ENCODE results near the gene SMIM10L2A.
A peak's percentile ranks its signal among the peaks of the same experiment; 100 is the strongest.
"Not testable (repeated sequence)": the region's sequence is repeated elsewhere in the genome, so short reads cannot be mapped to it uniquely, and the experiment has no call there.

Gene SMIM10L2A

GRCh38 chrX:135421932-135422809 is at the start of gene SMIM10L2A:
SMIM10L2A (plus strand) TSS chrX:135421944; CDS start chrX:135422132, 188 bp downstream.
- DNase-seq (ENCODE audit: low spot score) = peak; percentile 7

DNA sequence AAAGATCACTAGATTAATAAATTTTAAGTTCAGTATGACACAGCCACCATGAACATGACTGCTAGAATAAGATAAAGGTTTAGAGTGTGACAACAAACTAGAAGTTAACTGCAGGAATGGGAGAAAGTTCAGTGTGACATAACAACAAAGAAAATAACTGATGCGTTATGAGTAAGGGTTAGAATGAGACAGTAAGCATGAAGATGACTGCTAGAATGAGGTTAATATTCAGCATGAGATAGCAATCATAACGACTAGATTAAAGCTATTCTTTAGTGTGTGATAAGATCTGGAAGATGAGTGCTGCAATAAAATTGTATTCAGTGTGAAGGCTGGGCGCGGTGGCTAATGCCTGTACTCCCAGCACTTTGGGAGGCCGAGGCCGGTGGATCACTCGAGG is 48.4 kb upstream of the SMIM10L2A start:
- DNase-seq (ENCODE audit: low spot score) = no peak

DNA sequence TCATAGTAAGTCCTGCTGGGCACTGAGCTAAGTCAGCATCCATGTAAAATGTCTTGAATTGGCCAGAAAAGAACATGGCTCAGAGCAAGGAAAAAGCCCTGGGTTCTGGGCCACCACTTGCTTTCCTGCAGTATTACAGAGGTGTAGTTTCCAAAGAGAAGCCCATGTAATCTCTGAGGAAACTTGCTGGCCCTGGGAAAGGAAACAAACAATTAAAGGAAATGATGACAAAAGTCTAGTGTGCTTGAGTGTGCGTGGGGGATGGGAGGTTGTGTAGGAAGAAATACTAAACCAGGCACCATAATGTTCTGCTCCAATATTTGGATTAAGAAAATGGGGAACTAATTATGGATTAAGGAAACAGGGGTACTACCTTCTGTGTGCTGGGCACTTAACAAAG is 39.5 kb upstream of the SMIM10L2A start:
- no peak for DNase-seq (ENCODE audit: low spot score)

DNA sequence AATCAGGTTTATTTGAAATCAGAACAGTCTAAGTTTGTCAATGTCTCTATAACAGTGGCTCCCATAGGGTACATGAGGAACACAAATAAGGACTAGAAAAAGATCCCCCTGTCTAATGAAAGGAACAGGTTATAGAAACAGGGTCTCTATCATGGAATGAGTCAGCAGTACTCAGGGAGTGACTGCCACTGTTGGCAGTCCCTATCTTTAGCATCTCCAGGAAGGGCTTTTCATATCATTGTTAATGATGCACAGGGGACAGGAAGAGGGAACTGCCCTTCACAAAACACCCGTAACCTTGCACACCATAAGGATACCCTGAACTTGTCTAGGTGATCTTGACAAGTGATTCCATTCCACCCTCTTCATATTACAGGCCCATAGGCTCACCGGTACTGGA is 38.5 kb upstream of the SMIM10L2A start:
- DNase-seq (ENCODE audit: low spot score) = no peak

- no peak for DNase-seq (ENCODE audit: low spot score)
Observed at GRCh38 chrX:135384161-135384836, 37.4 kb upstream of the SMIM10L2A start.

GRCh38 chrX:135388841-135389240 is 32.9 kb upstream of the SMIM10L2A start:
- no peak for DNase-seq (ENCODE audit: low spot score)

DNA sequence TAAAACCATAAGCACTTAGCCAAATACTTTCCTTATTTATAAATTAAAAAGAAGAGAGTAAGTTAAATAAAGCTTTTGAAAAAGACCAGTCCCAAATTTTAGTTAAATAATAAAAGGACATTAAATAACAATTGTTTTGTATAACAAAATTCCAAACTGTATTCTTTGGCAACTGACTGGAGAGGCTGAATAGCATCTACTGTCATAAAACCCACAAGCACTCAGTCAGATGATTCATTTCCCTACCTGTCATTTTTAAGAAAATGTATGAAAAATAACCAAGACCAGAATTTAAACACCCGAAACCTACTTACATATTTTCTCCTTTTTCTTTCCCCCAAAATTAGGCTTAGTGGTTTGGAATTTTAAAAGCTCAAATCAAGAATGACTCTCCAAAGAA is 32.5 kb upstream of the SMIM10L2A start:
- no peak for DNase-seq (ENCODE audit: low spot score)

DNA sequence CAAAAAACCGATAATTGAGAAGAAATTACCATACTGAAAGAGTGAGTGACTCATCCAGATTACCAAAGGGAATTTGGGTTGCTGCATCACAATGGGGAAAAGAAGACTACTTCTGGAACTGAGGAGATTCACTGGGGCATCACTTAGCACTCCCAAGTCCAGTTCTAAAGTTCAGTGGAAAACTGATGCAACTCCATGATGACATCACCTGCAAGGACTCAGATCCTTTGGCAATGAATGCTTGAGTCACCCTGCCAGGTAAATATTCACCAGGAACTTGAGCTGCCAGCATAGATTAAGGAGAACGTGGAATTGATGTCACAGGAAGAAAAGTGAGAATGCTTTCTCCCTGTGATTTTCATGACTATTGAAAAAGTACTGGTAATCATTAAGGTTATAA is 32.0 kb upstream of the SMIM10L2A start:
- peak; percentile 82 for DNase-seq (ENCODE audit: low spot score)

GRCh38 chrX:135391734-135392133 is 30.0 kb upstream of the SMIM10L2A start:
- DNase-seq (ENCODE audit: low spot score) = no peak

DNA sequence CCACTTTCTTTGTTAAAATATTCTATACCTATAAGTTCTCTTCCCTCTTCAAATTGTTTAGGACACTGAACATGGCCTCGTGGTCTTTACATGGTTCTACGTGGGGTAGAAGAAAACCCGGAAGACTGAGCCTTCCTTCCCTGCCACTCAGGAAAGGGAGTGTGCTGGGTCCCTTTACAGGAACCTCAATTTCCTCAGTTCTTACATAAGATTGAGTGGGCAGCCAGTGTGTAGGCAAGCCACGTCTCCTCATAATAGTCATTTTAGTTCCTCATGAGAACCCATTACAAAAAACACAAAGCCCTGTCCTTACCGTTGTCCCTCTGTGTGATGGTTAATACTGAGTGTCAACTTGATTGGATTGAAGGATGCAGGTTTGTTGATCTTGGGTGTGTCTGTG is 28.7 kb upstream of the SMIM10L2A start:
- DNase-seq (ENCODE audit: low spot score) = no peak

DNA sequence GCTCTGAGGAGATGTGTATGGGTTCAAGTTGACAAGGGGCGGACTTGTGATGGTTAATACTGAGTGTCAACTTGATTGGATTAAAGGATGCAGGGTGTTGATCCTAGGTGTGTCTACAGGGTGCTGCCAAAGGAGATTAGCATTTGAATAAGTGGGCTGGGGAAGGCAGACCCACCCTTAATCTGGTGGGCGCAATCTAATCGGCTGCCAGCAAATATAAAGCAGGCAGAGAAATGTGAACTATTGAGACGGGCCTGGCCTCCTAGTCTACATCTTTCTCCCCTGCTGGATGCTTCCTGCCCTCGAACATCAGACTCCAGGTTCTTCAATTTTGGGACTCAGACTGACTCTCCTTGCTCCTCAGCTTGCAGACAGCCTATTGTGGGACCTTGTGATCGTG is 26.7 kb upstream of the SMIM10L2A start:
- no peak for DNase-seq (ENCODE audit: low spot score)

GRCh38 chrX:135396109-135396508 is 25.6 kb upstream of the SMIM10L2A start:
- DNase-seq (ENCODE audit: low spot score) = peak; percentile 16

- DNase-seq (ENCODE audit: low spot score) = no peak
Observed at GRCh38 chrX:135396566-135396965, 25.2 kb upstream of the SMIM10L2A start.

- no peak for DNase-seq (ENCODE audit: low spot score)
Observed at GRCh38 chrX:135397652-135398051, 24.1 kb upstream of the SMIM10L2A start.

- no peak for DNase-seq (ENCODE audit: low spot score)
Observed at GRCh38 chrX:135403374-135403773, 18.4 kb upstream of the SMIM10L2A start.

- DNase-seq (ENCODE audit: low spot score) = not testable (repeated sequence)
Observed at GRCh38 chrX:135406428-135406827, 15.3 kb upstream of the SMIM10L2A start.

- no peak for DNase-seq (ENCODE audit: low spot score)
Observed at GRCh38 chrX:135408794-135409193, 12.9 kb upstream of the SMIM10L2A start.

- no peak for DNase-seq (ENCODE audit: low spot score)
Observed at GRCh38 chrX:135410861-135411627, 10.7 kb upstream of the SMIM10L2A start.

- no peak for DNase-seq (ENCODE audit: low spot score)
Observed at GRCh38 chrX:135411893-135412292, 9.9 kb upstream of the SMIM10L2A start.

DNA sequence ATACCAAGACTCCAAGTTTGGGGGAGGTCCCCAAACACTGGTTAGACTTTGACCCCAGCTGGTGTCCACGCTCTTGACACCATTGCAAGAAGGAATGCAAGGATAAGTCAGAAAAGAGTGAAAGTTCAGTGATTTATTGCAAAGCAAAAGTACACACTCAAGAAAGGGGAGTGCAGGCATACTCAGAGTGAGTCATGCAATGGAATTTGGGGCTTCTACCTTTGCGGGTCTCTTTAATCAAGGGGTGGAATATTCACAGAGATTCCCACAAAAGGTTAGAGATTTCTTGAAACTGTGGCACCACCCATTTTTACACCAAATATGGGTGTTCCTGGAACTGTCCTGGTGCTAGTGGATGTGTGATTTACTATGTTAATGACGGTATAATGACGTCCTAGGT is 5.2 kb upstream of the SMIM10L2A start:
- DNase-seq (ENCODE audit: low spot score) = peak; percentile 6

GRCh38 chrX:135420831-135421230 is 913 bp upstream of the SMIM10L2A start:
- no peak for DNase-seq (ENCODE audit: low spot score)

DNA sequence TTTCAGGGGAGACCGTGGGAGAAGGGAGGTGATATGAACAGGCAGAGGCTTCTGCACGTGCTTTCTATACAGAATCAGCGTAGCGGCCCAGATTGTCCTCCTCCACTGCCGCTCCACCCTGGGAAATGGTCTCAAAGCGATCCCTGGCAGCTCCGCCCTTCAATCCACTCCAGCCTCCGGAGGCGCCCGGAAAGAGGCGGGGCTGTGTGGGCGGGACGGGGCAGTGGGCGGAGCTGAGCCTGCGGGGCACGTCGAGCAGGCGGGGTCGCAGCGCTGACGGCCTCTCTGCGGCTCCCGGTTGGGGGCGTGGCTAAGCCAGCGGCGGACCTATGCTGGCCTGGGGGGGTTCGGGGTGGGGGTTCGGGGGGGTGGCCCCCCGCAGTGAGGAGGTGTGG is 210 bp upstream of the SMIM10L2A start:
- DNase-seq (ENCODE audit: low spot score) = peak; percentile 78

DNA sequence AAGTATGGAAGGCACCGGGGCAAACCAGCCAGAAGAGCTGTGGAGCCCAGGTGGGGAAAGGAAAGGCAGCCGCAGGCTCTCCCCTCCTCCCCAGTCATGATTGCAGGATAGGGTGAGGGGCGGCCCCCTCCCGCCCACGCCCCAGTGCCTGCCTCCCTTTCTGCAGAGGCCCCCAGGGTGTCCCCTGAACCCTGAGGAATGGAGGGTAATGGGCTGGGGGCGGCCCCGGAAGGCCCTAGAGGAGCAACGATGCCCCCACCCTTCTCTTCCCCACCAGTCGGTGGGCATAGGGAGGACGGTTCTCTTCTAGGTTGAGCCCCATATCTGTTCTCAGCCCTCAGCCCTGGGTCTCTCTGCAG is 1.0 kb downstream of the SMIM10L2A start:
- not testable (repeated sequence) for DNase-seq (ENCODE audit: low spot score)

All from SW480 (cell line).